Spleen (tissue), 7 donors: ENCODE data around the gene CFAP77.

Experiments
- CTCF ChIP-seq, 11 experiments: fragments of 200-600 bp in 7 of 11; fragments of 450-650 bp in 4 of 11; sonication (generic) in 4 of 11; IDR thresholded peaks in 8 of 11; conservative IDR thresholded peaks in 3 of 11; 1 replicate in 7 of 11; 2 replicates in 4 of 11; pipeline versions ENCODE4 v1.4.0 to v1.8.0; 2016 to 2021; ENCODE audit warnings: antibody characterized with exemption in 11 of 11, inconsistent platforms in 4 of 11, mild to moderate bottlenecking in 1 of 11
- POLR2AphosphoS5 ChIP-seq, 3 donors: sonication (generic); formaldehyde crosslinking; IDR thresholded peaks; one replicate each; pipeline ENCODE4 v1.5.1; 2017; ENCODE audit warnings: antibody characterized with exemption in 3 of 3
- donor health status: DM: no; HTN: no; CAD: no; lungs with moderate emphysema.
- donor health status: DM: no; HTN: no; CAD: no.
- donor health status: DM: no; HTN: no; CAD: no.

- TF ChIP-seq CTCF (IDR thresholded peaks at IDR 0.05 in 8 of 11, conservative IDR thresholded peaks at IDR 0.05 in 3 of 11) = no peak
- TF ChIP-seq POLR2AphosphoS5 (IDR thresholded peaks at IDR 0.05) = no peak
These were observed 24.9 kb downstream of the CFAP77 start for GRCh38 chr9:132434881-132435280.
